Astrocyte (in vitro differentiated cells and primary cell): ENCODE data around the gene CHMP1A.

ENCODE experiments used
- EZH2 ChIP-seq: IDR thresholded peaks from 2 replicates; pipeline ENCODE4 v1.6.1; 2012; ENCODE audit warnings: mild to moderate bottlenecking, low read length, inconsistent platforms; ENCODE audit not compliant: insufficient read depth
- TF ChIP-seq, protein P1 (sequence below): IDR thresholded peaks from 2 replicates; pipeline ENCODE4 v1.5.1; 2011; ENCODE audit warnings: low read depth, mild to moderate bottlenecking, inconsistent platforms, low read length, moderate library complexity; ENCODE audit not compliant: insufficient read depth

DNA sequence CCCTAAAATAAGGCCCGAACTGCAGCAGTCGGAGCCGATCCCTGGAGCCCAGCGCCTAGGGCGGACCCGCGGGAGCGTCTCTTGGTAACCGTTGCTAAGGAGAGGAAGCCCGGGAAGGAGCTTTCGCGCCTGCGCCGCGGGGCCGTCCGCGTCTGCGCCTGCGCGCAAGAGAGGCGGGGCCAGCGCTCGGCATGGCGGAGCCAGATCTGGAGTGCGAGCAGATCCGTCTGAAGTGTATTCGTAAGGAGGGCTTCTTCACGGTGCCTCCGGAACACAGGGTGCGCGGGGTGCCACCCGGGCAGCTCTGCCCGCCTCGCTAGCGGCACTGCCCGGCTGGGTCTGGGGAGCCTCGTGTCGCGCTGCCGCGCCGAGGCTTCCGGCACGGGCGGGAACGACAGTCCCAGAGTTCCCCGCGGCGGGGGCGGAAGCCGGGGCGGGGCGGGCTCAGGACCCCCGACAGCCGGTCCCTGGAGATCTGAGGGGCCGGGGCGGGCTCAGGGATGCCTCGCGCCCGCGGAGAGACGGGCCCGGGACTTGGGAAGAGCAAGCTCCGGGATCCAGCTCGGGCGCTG lies 29.1 kb upstream of the CHMP1A start, which contains the start of gene CDK10:
- TF ChIP-seq, protein P1, sequence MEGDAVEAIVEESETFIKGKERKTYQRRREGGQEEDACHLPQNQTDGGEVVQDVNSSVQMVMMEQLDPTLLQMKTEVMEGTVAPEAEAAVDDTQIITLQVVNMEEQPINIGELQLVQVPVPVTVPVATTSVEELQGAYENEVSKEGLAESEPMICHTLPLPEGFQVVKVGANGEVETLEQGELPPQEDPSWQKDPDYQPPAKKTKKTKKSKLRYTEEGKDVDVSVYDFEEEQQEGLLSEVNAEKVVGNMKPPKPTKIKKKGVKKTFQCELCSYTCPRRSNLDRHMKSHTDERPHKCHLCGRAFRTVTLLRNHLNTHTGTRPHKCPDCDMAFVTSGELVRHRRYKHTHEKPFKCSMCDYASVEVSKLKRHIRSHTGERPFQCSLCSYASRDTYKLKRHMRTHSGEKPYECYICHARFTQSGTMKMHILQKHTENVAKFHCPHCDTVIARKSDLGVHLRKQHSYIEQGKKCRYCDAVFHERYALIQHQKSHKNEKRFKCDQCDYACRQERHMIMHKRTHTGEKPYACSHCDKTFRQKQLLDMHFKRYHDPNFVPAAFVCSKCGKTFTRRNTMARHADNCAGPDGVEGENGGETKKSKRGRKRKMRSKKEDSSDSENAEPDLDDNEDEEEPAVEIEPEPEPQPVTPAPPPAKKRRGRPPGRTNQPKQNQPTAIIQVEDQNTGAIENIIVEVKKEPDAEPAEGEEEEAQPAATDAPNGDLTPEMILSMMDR: no peak
- no peak for TF ChIP-seq EZH2
